Coronary artery (tissue), 2 donors: ENCODE results near the gene DUSP22.

Experiments used
- DNase-seq: peaks from one replicate; pipeline ENCODE4 v3.0.0-alpha.2; 2017; ENCODE audit warnings: low spot score
- H3K27ac ChIP-seq, 2 donors: fragments of 200-600 bp; sonication (generic); one replicate each; pipeline ENCODE4 v1.5.1; 2016 to 2019
- H3K4me3 ChIP-seq: fragments of 200-600 bp; sonication (generic); 2 replicates; pipeline ENCODE4 v1.5.1; 2016; ENCODE audit warnings: mild to moderate bottlenecking, moderate library complexity
- CTCF ChIP-seq: fragments of 200-600 bp; sonication (generic); IDR thresholded peaks from one replicate; pipeline ENCODE4 v1.5.1; 2019; ENCODE audit warnings: antibody characterized with exemption

Gene DUSP22

GRCh38 chr6:347951-348859 lies 55.9 kb downstream of the DUSP22 start:
- no peak for DNase-seq
- Histone ChIP-seq H3K4me3 (no peak overlapping the region), H3K27ac (no peak overlapping the region)
- TF ChIP-seq CTCF = no peak

GRCh38 chr6:348860-349396 lies 56.6 kb downstream of the DUSP22 start:
- no peak for TF ChIP-seq CTCF
- DNase-seq = no peak
- Histone ChIP-seq H3K4me3 (no peak overlapping the region), H3K27ac (no peak overlapping the region)

GRCh38 chr6:349491-349921 lies 57.2 kb downstream of the DUSP22 start:
- Histone ChIP-seq H3K4me3 (no peak overlapping the region), H3K27ac (no peak overlapping the region)
- no peak for DNase-seq
- TF ChIP-seq CTCF = no peak

GRCh38 chr6:350371-350770 lies 58.1 kb downstream of the DUSP22 start:
- H3K4me3 ChIP-seq = no peak overlapping the region
- H3K27ac ChIP-seq = no peak overlapping the region
- DNase-seq = no peak
- no peak for TF ChIP-seq CTCF

DNA sequence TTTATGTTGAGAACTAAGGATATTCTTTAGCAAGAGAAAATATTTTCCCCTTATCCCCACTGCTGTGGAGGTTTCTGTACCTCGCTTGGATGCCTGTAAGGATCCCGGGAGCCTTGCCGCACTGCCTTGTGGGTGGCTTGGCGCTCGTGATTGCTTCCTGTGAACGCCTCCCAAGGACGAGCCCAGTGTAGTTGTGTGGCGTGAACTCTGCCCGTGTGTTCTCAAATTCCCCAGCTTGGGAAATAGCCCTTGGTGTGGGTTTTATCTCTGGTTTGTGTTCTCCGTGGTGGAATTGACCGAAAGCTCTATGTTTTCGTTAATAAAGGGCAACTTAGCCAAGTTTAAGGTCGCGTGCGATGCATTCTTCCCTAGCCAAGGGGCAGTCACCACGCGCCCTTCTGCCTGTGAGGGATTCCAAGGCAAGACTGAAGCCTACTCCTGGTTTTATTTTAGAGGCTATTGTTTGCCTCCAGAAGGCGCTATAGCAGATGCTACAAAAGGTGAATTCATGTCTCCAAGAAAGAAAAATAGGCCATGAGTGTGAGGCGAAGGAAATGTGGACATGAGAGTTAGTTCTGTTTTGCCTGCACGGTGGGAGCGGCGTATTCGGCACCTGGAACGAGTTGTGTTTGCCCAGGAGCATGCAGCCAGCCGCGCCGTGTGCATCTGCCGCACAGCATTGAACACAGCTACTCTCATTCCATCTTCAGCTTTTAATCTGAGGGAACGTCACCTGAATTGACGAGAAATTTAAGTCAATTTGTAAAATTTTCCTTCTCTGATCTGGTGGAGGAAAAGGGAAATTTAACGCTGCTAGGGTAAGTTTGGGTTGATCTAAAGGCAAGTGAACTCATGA lies 59.0 kb downstream of the DUSP22 start:
- no peak overlapping the region for H3K4me3 ChIP-seq
- no peak overlapping the region for H3K27ac ChIP-seq
- TF ChIP-seq CTCF = no peak
- no peak for DNase-seq

- H3K27ac ChIP-seq = no peak overlapping the region
- TF ChIP-seq CTCF = no peak
- no peak for DNase-seq
- H3K4me3 ChIP-seq = no peak overlapping the region
These were observed 59.6 kb downstream of the DUSP22 start for GRCh38 chr6:351867-352289.
